GM21717 (cell line): ENCODE measurements around the gene CXCR2.

Source experiments
- ATAC-seq: cut with Tn5 transposase; IDR thresholded peaks from one replicate; pipeline ENCODE4 v1.9.1; 2021; ENCODE audit warnings: mild to moderate bottlenecking, moderate library complexity; ENCODE audit not compliant: unreplicated experiment

CXCR2 gene

GRCh38 chr2:218180467-218181114 lies 54.8 kb downstream of the CXCR2 start:
- no peak for ATAC-seq

- ATAC-seq = no peak
These were observed 58.5 kb downstream of the CXCR2 start for GRCh38 chr2:218184331-218184730.

- peak; percentile 46 for ATAC-seq
These were observed 60.5 kb downstream of the CXCR2 start for GRCh38 chr2:218186355-218186766.
